ENCODE data around the gene ACOX3. TPM values are rescaled to one million over a fixed set of nuclear protein-coding genes. Genes with fewer than 3 reads are reported as not detected.

Gene ACOX3
- total and polyA plus RNA-seq, 9 of the 15 experiments (the other 6 are each of a cell fraction or from before 2014, with no cell fraction given) = 0.68 to 7.3 (median 3.7) TPM

DNA sequence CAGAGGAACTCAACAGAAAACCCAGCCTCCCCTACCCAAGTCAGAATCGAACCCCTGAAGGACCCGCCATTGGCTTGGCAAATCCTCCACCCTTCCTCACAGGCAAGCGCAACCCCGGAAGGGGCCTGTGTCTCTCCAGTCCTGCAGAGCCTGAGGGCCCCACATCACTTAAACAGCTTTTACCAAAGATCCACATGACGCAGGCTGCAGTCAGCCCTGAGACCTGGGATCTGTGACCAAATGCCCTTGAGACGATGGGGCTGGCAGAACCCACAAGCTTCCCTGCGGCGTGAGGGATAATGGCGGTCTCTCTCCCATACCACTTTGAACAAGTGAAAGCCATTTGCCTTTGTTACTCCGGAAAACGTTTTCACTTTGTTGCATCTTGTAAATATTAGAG lies 54.9 kb downstream of the ACOX3 start:
- ATAC-seq (no peak), DNase-seq (ENCODE audit: extremely low read depth in 1 of 4, low spot score in 3 of 4) (no peak), FAIRE-seq (no peak)
- H3K79me2 ChIP-seq (ENCODE audit: control insufficient read depth, insufficient read depth, low read length) = no peaks in the 10 kb centered on the region
- H3K36me3 ChIP-seq (ENCODE audit: control insufficient read depth, insufficient read depth, low read length) = no peaks in the 10 kb centered on the region
- H3K4me1 ChIP-seq (replicated peaks in 1 of 2; ENCODE audit: control insufficient read depth in 2 of 2, insufficient read depth in 2 of 2, low read length in 2 of 2) = peaks cover 0 to 36% of the 10 kb centered on the region in 2 experiments; a peak in 2 of 5 replicates
- H3K9me1 ChIP-seq (ENCODE audit: control insufficient read depth, insufficient read depth, low read length) = peaks cover 5% of the 10 kb centered on the region
- in situ Hi-C loops (cut with MboI) (no loop called here), intact Hi-C loops (cut with micrococcal nuclease) (no loop called here)
- no peak overlapping the region for H2AFZ ChIP-seq (ENCODE audit: low read depth, low read length)
- no peak overlapping the region for H3K9ac ChIP-seq (ENCODE audit: insufficient read depth in 1 of 2, low read depth in 2 of 2, low read length in 2 of 2)
- BruUV-seq (replicated peaks) = no TSS peak
- H4K20me1 ChIP-seq (replicated peaks; ENCODE audit: control insufficient read depth, insufficient read depth, low read length) = peaks cover 4% of the 10 kb centered on the region; the same call in 1 of the 2 replicates
- H3K9me3 ChIP-seq (replicated peaks; ENCODE audit: control insufficient read depth, insufficient read depth, low read depth, low read length) = no peaks in the 10 kb centered on the region
- ChIA-PET POLR2A (interaction anchor here (0.6 to 0.7 kb wide), 2 partner anchors 167 to 1805 kb away, joined by 3 to 4 read pairs; no protein-coding TSS in a partner anchor), CTCF (ENCODE audit: low intra/inter-chr PET ratio) (no interaction called here)
- 63% methylated on average over 11 of the region's 11 CpGs for WGBS (ENCODE audit: insufficient coverage, low coverage, missing lambda C conversion rate)
- H3K27ac ChIP-seq (ENCODE audit: extremely low read depth, low read depth, low read length) = no peak overlapping the region
- peaks cover 0 to 9% of the 10 kb centered on the region in 2 experiments; a peak in 1 of 5 replicates for H3K27me3 ChIP-seq (ENCODE audit: control insufficient read depth in 2 of 2, insufficient read depth in 2 of 2, low read length in 2 of 2)
- H3K4me2 ChIP-seq (ENCODE audit: insufficient read depth, low read length) = no peak overlapping the region
- no peak overlapping the region for H3K4me3 ChIP-seq
- TF ChIP-seq, protein P1, sequence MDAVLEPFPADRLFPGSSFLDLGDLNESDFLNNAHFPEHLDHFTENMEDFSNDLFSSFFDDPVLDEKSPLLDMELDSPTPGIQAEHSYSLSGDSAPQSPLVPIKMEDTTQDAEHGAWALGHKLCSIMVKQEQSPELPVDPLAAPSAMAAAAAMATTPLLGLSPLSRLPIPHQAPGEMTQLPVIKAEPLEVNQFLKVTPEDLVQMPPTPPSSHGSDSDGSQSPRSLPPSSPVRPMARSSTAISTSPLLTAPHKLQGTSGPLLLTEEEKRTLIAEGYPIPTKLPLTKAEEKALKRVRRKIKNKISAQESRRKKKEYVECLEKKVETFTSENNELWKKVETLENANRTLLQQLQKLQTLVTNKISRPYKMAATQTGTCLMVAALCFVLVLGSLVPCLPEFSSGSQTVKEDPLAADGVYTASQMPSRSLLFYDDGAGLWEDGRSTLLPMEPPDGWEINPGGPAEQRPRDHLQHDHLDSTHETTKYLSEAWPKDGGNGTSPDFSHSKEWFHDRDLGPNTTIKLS (IDR thresholded peaks at IDR 0.05; ENCODE audit: borderline replicate concordance, low read depth) = no peak
- TF ChIP-seq MEF2A (IDR thresholded peaks at IDR 0.05; ENCODE audit: control insufficient read depth, low read depth, low read length) = no peak
- TF ChIP-seq ZNF408 (CRISPR knock-in tag; IDR thresholded peaks at IDR 0.05; ENCODE audit: low read depth) = no peak
- TF ChIP-seq, protein P2, sequence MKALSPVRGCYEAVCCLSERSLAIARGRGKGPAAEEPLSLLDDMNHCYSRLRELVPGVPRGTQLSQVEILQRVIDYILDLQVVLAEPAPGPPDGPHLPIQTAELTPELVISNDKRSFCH (CRISPR knock-in tag; IDR thresholded peaks at IDR 0.05) = no peak
- TF ChIP-seq, protein P2 (tag; IDR thresholded peaks at IDR 0.05) = no peak
- no peak for TF ChIP-seq ZNF224 (CRISPR knock-in tag; IDR thresholded peaks at IDR 0.05)
- no peak for TF ChIP-seq ASH1L (IDR thresholded peaks at IDR 0.05; ENCODE audit: borderline replicate concordance, low read depth, partially characterized antibody)
- TF ChIP-seq SREBF2 (CRISPR knock-in tag; IDR thresholded peaks at IDR 0.05) = no peak
- no peak for TF ChIP-seq PPARD (CRISPR knock-in tag; IDR thresholded peaks at IDR 0.05)
- TF ChIP-seq, protein P3, sequence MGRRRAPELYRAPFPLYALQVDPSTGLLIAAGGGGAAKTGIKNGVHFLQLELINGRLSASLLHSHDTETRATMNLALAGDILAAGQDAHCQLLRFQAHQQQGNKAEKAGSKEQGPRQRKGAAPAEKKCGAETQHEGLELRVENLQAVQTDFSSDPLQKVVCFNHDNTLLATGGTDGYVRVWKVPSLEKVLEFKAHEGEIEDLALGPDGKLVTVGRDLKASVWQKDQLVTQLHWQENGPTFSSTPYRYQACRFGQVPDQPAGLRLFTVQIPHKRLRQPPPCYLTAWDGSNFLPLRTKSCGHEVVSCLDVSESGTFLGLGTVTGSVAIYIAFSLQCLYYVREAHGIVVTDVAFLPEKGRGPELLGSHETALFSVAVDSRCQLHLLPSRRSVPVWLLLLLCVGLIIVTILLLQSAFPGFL (CRISPR knock-in tag; IDR thresholded peaks at IDR 0.05) = no peak

Data from K562 (cell line).